ENCODE results near the gene EFCAB10. TPM values are rescaled to one million over a fixed set of nuclear protein-coding genes. Genes with fewer than 3 reads are reported as not detected.

The EFCAB10 gene
- 0.29 TPM in 1 of 2 replicates, not detected in the other for total RNA-seq

GRCh38 chr7:105581066-105581811, at the start of gene EFCAB10:
Gene EFCAB10 (minus strand): TSS chr7:105581493. CDS start chr7:105581463, 30 bp downstream.

GRCh38 chr7:105531792-105532671, 49.3 kb downstream of the EFCAB10 start, which contains the start of gene RINT1:
Gene RINT1 (plus strand): TSS chr7:105532201. CDS start chr7:105532316, 115 bp downstream.

DNA sequence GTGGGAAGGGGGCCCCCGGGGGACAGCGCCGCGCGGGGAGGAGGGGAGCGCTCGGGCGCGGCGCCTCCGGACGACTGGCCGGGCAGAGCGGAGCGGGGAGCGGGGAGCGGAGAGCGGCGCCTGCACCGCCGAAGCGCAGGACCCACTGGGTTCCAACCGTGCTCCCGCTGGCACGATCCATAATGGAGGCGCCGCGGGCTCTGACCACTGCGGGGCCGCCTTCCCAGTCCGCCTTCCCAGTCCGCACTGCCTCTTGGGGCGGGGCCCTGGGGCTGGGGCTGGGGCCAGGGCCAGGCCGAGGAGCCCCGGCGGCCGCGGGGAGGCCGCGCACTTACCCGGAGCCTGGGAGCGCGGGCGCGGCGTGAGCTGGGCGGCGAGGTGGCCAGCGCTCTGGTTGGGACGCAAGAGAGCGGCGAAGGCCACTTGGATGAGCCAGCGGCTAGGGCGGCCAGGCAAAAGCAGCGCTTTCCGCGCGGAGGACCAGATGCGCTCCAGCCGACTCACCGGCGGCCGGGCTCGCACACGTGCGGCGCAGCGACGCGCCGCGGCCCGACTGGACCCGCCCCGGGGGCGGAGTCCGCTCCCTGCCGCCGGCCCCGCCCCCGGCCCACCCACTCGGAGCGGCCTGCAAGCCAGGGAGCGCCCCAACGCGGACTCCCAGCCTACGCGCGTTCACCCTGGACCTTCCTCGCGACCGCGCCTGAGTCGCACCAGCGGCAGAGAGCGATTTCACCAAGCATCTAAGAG, 59.4 kb downstream of the EFCAB10 start, which contains the start of gene PUS7:
Gene PUS7, minus strand, starts transcription at position 555 of the 747 bp plus-strand sequence. CDS start 13,759 bp downstream, outside the sequence.

Other genes starting within 250 kb of the EFCAB10 start
- 59.5 and 76.4 TPM in 2 replicates for gene SRPK2, start 192.6 kb downstream of the EFCAB10 start, total RNA-seq
- gene PUS7, start 59.2 kb downstream of the EFCAB10 start, total RNA-seq, result 44.5 and 51.3 TPM in 2 replicates
- gene RINT1, start 49.3 kb downstream of the EFCAB10 start, total RNA-seq, result 11.4 and 17.3 TPM in 2 replicates